Neural cell (in vitro differentiated cells): ENCODE measurements around the gene DNAJB11.
A peak's percentile ranks its signal among the peaks of the same experiment; 100 is the strongest.

ENCODE experiments used
- CTCF ChIP-seq: fragments of 450-650 bp; IDR thresholded peaks from 2 replicates; pipeline ENCODE4 v1.5.1; 2014; ENCODE audit warnings: antibody characterized with exemption, mild to moderate bottlenecking, moderate library complexity; ENCODE audit not compliant: poor library complexity, severe bottlenecking
- EP300 ChIP-seq: fragments of 450-650 bp; conservative IDR thresholded peaks from 2 replicates; pipeline ENCODE4 v1.6.1; 2014; ENCODE audit warnings: antibody characterized with exemption, mild to moderate bottlenecking, moderate library complexity; ENCODE audit not compliant: poor library complexity, severe bottlenecking
- EZH2 ChIP-seq: fragments of 200-600, 300-800 bp; shearing (Covaris generic), sonication (generic); IDR thresholded peaks from 2 replicates; pipeline ENCODE4 v1.6.1; 2014; ENCODE audit warnings: antibody characterized with exemption, low read length, borderline replicate concordance, mild to moderate bottlenecking; ENCODE audit not compliant: insufficient read depth, poor library complexity, severe bottlenecking
- MXI1 ChIP-seq: fragments of 450-650 bp; conservative IDR thresholded peaks from 2 replicates; pipeline ENCODE4 v1.6.1; 2014; ENCODE audit warnings: antibody characterized with exemption, mild to moderate bottlenecking; ENCODE audit not compliant: poor library complexity, severe bottlenecking
- POLR2AphosphoS5 ChIP-seq: IDR thresholded peaks from 2 replicates; pipeline ENCODE4 v1.6.1; 2012
- RAD21 ChIP-seq: fragments of 450-650 bp; conservative IDR thresholded peaks from 2 replicates; pipeline ENCODE4 v1.6.1; 2014; ENCODE audit warnings: antibody characterized with exemption, mild to moderate bottlenecking, moderate library complexity

DNA sequence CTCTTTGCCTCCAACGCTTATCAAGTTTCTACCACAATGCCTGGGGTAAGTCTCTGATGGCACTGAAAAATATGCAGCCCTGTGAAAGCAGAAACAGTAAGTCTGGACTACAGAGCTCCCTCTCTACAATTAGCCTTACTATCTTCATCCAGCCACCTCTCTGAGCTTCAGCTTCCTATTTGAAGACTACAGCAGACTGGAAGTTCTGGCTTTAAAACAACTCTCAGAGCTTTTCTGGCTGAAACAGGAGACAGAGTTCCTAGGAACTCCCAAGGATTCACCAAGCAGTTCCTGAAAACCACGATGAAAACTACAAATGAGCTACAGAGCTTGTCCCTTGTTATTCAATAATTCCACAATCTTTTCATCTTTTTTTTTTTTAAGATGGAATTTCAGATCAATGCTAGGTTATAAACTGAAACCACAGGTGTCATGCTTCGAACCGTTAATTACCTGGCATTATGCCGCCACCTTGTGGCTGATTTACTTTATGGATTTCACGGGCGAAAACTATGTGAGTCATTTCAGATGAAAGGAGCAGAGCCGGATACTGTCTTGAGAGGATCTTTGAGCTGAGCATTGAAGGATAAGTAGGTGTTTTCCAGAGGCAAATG, 30.2 kb upstream of the DNAJB11 start:
- TF ChIP-seq CTCF (peak; percentile 92), EZH2 (no peak), POLR2AphosphoS5 (no peak), EP300 (no peak), MXI1 (no peak), RAD21 (peak; percentile 95)
